Neuron (in vitro differentiated cells): ENCODE data around the gene DYNLL2.
"Not testable (repeated sequence)": the region's sequence is repeated elsewhere in the genome, so short reads cannot be mapped to it uniquely, and the experiment has no call there.

Experiments
- H2AFZ ChIP-seq: one replicate; pipeline ENCODE4 v1.6.1; 2013; ENCODE audit warnings: low read depth, mild to moderate bottlenecking, inconsistent platforms, low read length, moderate library complexity
- H3K27me3 ChIP-seq: one replicate; pipeline ENCODE4 v1.6.1; 2013; ENCODE audit warnings: low read length; ENCODE audit not compliant: insufficient read depth
- H3K36me3 ChIP-seq: one replicate; pipeline ENCODE4 v1.6.1; 2013; ENCODE audit warnings: low read length; ENCODE audit not compliant: insufficient read depth
- H3K4me1 ChIP-seq: one replicate; pipeline ENCODE4 v1.6.1; 2013; ENCODE audit warnings: low read length; ENCODE audit not compliant: insufficient read depth
- H3K4me3 ChIP-seq: 2 replicates; pipeline ENCODE4 v1.5.1; 2013; ENCODE audit warnings: mild to moderate bottlenecking, low read length, moderate library complexity
- H3K9me3 ChIP-seq: one replicate; pipeline ENCODE4 v1.6.1; 2013; ENCODE audit warnings: low read length

Gene DYNLL2

GRCh38 chr17:58121925-58122324 is 38.7 kb downstream of the DYNLL2 start:
- no peaks in the 10 kb centered on the region for H3K36me3 ChIP-seq
- H3K4me3 ChIP-seq: no peak overlapping the region
- H3K4me1 ChIP-seq: no peaks in the 10 kb centered on the region
- H2AFZ ChIP-seq: no peak overlapping the region
- peaks cover 5% of the 10 kb centered on the region for H3K27me3 ChIP-seq
- H3K9me3 ChIP-seq: no peaks in the 10 kb centered on the region

GRCh38 chr17:58127846-58128245 is 44.6 kb downstream of the DYNLL2 start:
- Histone ChIP-seq H3K4me1 (no peaks in the 10 kb centered on the region), H3K9me3 (no peaks in the 10 kb centered on the region), H3K36me3 (no peaks in the 10 kb centered on the region), H3K27me3 (peaks cover 4% of the 10 kb centered on the region), H2AFZ (no peak overlapping the region), H3K4me3 (no peak overlapping the region)

GRCh38 chr17:58132697-58133096 is 49.5 kb downstream of the DYNLL2 start:
- H3K27me3 ChIP-seq: peaks cover 26% of the 10 kb centered on the region
- H3K4me1 ChIP-seq, H2AFZ ChIP-seq, H3K36me3 ChIP-seq, H3K9me3 ChIP-seq, H3K4me3 ChIP-seq: not testable (repeated sequence)

- peaks cover 29% of the 10 kb centered on the region for H3K27me3 ChIP-seq
Measured at GRCh38 chr17:58136669-58137279, 53.6 kb downstream of the DYNLL2 start.

GRCh38 chr17:58141505-58141904 is 58.3 kb downstream of the DYNLL2 start:
- H3K4me1 ChIP-seq: no peaks in the 10 kb centered on the region
- H3K9me3 ChIP-seq: peaks cover 6% of the 10 kb centered on the region

More at GRCh38 chr17:58136669-58137279, 53.6 kb downstream of the DYNLL2 start:
- no peak overlapping the region for H2AFZ ChIP-seq
- no peaks in the 10 kb centered on the region for H3K36me3 ChIP-seq
- H3K9me3 ChIP-seq: no peaks in the 10 kb centered on the region
- H3K4me3 ChIP-seq: no peak overlapping the region
- H3K4me1 ChIP-seq: no peaks in the 10 kb centered on the region

GRCh38 chr17:58143335-58143734 is 60.1 kb downstream of the DYNLL2 start:
- H3K4me3 ChIP-seq, H3K36me3 ChIP-seq, H2AFZ ChIP-seq, H3K9me3 ChIP-seq, H3K4me1 ChIP-seq, H3K27me3 ChIP-seq: not testable (repeated sequence)

More at GRCh38 chr17:58141505-58141904, 58.3 kb downstream of the DYNLL2 start:
- Histone ChIP-seq H3K4me3 (no peak overlapping the region), H3K36me3 (no peaks in the 10 kb centered on the region), H2AFZ (no peak overlapping the region), H3K27me3 (peaks cover 12% of the 10 kb centered on the region)

GRCh38 chr17:58144801-58145200 is 61.6 kb downstream of the DYNLL2 start:
- Histone ChIP-seq H3K4me1 (no peaks in the 10 kb centered on the region), H3K9me3 (peaks cover 6% of the 10 kb centered on the region), H2AFZ (no peak overlapping the region), H3K4me3 (no peak overlapping the region), H3K36me3 (no peaks in the 10 kb centered on the region), H3K27me3 (peaks cover 19% of the 10 kb centered on the region)
